ENCODE data around the gene USP17L20. TPM values are rescaled to one million over a fixed set of nuclear protein-coding genes. Genes with fewer than 3 reads are reported as not detected.
"Not testable (repeated sequence)": the region's sequence is repeated elsewhere in the genome, so short reads cannot be mapped to it uniquely, and the experiment has no call there.

The USP17L20 gene, protein sequence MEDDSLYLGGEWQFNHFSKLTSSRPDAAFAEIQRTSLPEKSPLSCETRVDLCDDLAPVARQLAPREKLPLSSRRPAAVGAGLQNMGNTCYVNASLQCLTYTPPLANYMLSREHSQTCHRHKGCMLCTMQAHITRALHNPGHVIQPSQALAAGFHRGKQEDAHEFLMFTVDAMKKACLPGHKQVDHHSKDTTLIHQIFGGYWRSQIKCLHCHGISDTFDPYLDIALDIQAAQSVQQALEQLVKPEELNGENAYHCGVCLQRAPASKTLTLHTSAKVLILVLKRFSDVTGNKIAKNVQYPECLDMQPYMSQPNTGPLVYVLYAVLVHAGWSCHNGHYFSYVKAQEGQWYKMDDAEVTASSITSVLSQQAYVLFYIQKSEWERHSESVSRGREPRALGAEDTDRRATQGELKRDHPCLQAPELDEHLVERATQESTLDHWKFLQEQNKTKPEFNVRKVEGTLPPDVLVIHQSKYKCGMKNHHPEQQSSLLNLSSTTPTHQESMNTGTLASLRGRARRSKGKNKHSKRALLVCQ
- not detected for polyA plus RNA-seq (2012; ENCODE audit: insufficient read length, low read depth)

DNA sequence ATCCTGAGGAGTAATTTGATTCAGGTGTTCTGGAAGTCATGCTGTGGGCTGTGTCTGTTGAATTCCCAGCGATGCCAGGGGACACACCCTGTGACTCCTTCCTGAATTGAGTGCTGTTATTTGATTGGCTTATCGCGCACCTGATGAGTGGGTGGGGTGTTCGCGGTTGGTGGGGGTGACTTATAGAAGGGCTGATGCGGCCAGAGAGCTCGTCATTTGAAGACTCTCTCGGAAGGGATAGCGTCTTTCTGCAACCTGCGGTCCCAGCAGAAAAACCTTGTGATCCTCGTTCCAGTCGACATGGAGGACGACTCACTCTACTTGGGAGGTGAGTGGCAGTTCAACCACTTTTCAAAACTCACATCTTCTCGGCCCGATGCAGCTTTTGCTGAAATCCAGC lies at the start of gene USP17L20:
Gene USP17L20 (plus strand): TSS at position 301 of the 400 bp plus-strand sequence. CDS start 0 bp downstream, at position 301.
- not testable (repeated sequence) for TF ChIP-seq SIN3A (IDR thresholded peaks at IDR 0.05; ENCODE audit: borderline replicate concordance, insufficient read depth, low read length); POLR2AphosphoS5 (IDR thresholded peaks at IDR 0.05; ENCODE audit: low read depth, low read length)
- TF ChIP-seq, protein P1, sequence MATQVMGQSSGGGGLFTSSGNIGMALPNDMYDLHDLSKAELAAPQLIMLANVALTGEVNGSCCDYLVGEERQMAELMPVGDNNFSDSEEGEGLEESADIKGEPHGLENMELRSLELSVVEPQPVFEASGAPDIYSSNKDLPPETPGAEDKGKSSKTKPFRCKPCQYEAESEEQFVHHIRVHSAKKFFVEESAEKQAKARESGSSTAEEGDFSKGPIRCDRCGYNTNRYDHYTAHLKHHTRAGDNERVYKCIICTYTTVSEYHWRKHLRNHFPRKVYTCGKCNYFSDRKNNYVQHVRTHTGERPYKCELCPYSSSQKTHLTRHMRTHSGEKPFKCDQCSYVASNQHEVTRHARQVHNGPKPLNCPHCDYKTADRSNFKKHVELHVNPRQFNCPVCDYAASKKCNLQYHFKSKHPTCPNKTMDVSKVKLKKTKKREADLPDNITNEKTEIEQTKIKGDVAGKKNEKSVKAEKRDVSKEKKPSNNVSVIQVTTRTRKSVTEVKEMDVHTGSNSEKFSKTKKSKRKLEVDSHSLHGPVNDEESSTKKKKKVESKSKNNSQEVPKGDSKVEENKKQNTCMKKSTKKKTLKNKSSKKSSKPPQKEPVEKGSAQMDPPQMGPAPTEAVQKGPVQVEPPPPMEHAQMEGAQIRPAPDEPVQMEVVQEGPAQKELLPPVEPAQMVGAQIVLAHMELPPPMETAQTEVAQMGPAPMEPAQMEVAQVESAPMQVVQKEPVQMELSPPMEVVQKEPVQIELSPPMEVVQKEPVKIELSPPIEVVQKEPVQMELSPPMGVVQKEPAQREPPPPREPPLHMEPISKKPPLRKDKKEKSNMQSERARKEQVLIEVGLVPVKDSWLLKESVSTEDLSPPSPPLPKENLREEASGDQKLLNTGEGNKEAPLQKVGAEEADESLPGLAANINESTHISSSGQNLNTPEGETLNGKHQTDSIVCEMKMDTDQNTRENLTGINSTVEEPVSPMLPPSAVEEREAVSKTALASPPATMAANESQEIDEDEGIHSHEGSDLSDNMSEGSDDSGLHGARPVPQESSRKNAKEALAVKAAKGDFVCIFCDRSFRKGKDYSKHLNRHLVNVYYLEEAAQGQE (IDR thresholded peaks at IDR 0.05; ENCODE audit: insufficient read depth in 1 of 2, low read depth in 2 of 2, low read length in 2 of 2): not testable (repeated sequence)

DNA sequence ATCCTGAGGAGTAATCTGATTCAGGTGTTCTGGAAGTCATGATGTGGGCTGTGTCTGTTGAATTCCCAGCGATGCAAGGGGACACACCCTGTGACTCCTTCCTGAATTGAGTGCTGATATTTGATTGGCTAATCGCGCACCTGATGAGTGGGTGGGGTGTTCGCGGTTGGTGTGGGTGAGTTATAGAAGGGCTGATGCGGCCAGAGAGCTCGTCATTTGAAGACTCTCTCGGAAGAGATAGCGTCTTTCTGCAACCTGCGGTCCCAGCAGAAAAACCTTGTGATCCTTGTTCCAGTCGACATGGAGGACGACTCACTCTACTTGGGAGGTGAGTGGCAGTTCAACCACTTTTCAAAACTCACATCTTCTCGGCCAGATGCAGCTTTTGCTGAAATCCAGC lies 47.6 kb upstream of the USP17L20 start, which contains the start of gene USP17L10:
Gene USP17L10 (plus strand): TSS at position 301 of the 400 bp plus-strand sequence. CDS start 0 bp downstream, at position 301.
- TF ChIP-seq, protein P1 (IDR thresholded peaks at IDR 0.05; ENCODE audit: insufficient read depth in 1 of 2, low read depth in 2 of 2, low read length in 2 of 2): not testable (repeated sequence)
- TF ChIP-seq FOXP2 (optimal IDR thresholded peaks at IDR 0.05; ENCODE audit: borderline replicate concordance, extremely low read depth, extremely low read length, insufficient read depth); SIN3A (IDR thresholded peaks at IDR 0.05; ENCODE audit: borderline replicate concordance, insufficient read depth, low read length): not testable (repeated sequence)

DNA sequence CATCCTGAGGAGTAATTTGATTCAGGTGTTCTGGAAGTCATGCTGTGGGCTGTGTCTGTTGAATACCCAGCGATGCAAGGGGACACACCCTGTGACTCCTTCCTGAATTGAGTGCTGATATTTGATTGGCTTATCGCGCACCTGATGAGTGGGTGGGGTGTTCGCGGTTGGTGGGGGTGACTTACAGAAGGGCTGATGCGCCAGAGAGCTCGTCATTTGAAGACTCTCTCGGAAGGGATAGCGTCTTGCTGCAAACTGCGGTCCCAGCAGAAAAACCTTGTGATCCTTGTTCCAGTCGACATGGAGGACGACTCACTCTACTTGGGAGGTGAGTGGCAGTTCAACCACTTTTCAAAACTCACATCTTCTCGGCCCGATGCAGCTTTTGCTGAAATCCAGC lies 42.8 kb upstream of the USP17L20 start, which contains the start of gene USP17L11:
Gene USP17L11 (plus strand): TSS at position 301 of the 400 bp plus-strand sequence. CDS start 0 bp downstream, at position 301.
- TF ChIP-seq POLR2AphosphoS5 (IDR thresholded peaks at IDR 0.05; ENCODE audit: low read depth, low read length); SIN3A (IDR thresholded peaks at IDR 0.05; ENCODE audit: borderline replicate concordance, insufficient read depth, low read length): not testable (repeated sequence)
- TF ChIP-seq, protein P1 (IDR thresholded peaks at IDR 0.05; ENCODE audit: insufficient read depth in 1 of 2, low read depth in 2 of 2, low read length in 2 of 2): not testable (repeated sequence)

DNA sequence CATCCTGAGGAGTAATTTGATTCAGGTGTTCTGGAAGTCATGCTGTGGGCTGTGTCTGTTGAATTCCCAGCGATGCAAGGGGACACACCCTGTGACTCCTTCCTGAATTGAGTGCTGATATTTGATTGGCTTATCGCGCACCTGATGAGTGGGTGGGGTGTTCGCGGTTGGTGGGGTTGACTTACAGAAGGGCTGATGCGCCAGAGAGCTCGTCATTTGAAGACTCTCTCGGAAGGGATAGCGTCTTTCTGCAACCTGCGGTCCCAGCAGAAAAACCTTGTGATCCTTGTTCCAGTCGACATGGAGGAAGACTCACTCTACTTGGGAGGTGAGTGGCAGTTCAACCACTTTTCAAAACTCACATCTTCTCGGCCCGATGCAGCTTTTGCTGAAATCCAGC lies 38.1 kb upstream of the USP17L20 start, which contains the start of gene USP17L12:
Gene USP17L12 (plus strand): TSS at position 301 of the 400 bp plus-strand sequence. CDS start 0 bp downstream, at position 301.
- not testable (repeated sequence) for TF ChIP-seq TAF1 (IDR thresholded peaks at IDR 0.05; ENCODE audit: borderline replicate concordance, insufficient read depth, low read length); SIN3A (IDR thresholded peaks at IDR 0.05; ENCODE audit: borderline replicate concordance, insufficient read depth, low read length); FOXP2 (optimal IDR thresholded peaks at IDR 0.05; ENCODE audit: borderline replicate concordance, extremely low read depth, extremely low read length, insufficient read depth)

DNA sequence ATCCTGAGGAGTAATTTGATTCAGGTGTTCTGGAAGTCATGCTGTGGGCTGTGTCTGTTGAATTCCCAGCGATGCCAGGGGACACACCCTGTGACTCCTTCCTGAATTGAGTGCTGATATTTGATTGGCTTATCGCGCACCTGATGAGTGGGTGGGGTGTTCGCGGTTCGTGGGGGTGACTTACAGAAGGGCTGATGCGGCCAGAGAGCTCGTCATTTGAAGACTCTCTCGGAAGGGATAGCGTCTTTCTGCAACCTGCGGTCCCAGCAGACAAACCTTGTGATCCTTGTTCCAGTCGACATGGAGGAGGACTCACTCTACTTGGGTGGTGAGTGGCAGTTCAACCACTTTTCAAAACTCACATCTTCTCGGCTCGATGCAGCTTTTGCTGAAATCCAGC lies 33.3 kb upstream of the USP17L20 start, which contains the start of gene USP17L13:
Gene USP17L13 (plus strand): TSS at position 301 of the 400 bp plus-strand sequence. CDS start 0 bp downstream, at position 301.
- not testable (repeated sequence) for TF ChIP-seq TAF1 (IDR thresholded peaks at IDR 0.05; ENCODE audit: borderline replicate concordance, insufficient read depth, low read length); POLR2AphosphoS5 (IDR thresholded peaks at IDR 0.05; ENCODE audit: low read depth, low read length); SIN3A (IDR thresholded peaks at IDR 0.05; ENCODE audit: borderline replicate concordance, insufficient read depth, low read length)

DNA sequence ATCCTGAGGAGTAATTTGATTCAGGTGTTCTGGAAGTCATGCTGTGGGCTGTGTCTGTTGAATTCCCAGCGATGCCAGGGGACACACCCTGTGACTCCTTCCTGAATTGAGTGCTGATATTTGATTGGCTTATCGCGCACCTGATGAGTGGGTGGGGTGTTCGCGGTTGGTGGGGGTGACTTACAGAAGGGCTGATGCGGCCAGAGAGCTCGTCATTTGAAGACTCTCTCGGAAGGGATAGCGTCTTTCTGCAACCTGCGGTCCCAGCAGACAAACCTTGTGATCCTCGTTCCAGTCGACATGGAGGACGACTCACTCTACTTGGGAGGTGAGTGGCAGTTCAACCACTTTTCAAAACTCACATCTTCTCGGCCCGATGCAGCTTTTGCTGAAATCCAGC lies 23.8 kb upstream of the USP17L20 start, which contains the start of gene USP17L15:
Gene USP17L15 (plus strand): TSS at position 301 of the 400 bp plus-strand sequence. CDS start 0 bp downstream, at position 301.
- not testable (repeated sequence) for TF ChIP-seq POLR2AphosphoS5 (IDR thresholded peaks at IDR 0.05; ENCODE audit: low read depth, low read length); SIN3A (IDR thresholded peaks at IDR 0.05; ENCODE audit: borderline replicate concordance, insufficient read depth, low read length); TAF1 (IDR thresholded peaks at IDR 0.05; ENCODE audit: borderline replicate concordance, insufficient read depth, low read length)
